ENCODE measurements around the gene IL1R2.
"Not testable (repeated sequence)": the region's sequence is repeated elsewhere in the genome, so short reads cannot be mapped to it uniquely, and the experiment has no call there.

The IL1R2 gene

GRCh38 chr2:102000012-102000411, 8.3 kb downstream of the IL1R2 start:
- no peak for DNase-seq (ENCODE audit: low spot score)

- DNase-seq (ENCODE audit: low spot score), result no peak
These were observed 9.3 kb downstream of the IL1R2 start for GRCh38 chr2:102000813-102001766.

- no peak for DNase-seq (ENCODE audit: low spot score)
These were observed 10.0 kb downstream of the IL1R2 start for GRCh38 chr2:102001767-102002142.

- DNase-seq (ENCODE audit: low spot score), result no peak
These were observed 10.5 kb downstream of the IL1R2 start for GRCh38 chr2:102002228-102002627.

DNA sequence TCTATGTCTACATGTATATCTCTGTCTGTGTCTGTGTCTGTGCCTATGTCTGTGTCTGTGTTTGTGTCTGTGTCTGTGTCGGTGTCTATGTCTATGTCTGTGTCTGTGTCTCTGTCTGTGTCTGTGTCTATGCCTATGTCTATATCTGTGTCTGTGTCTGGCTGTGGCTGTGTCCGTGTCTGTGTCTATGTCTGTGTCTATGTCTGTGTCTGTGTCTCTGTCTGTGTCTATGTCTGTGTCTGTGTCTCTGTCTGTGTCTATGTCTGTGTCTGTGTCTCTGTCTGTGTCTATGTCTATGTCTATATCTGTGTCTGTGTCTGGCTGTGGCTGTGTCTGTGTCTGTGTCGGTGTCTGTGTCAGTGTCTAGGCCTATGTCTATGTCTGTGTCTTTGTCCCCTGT, 11.1 kb downstream of the IL1R2 start:
- DNase-seq (ENCODE audit: low spot score), result not testable (repeated sequence)

- no peak for DNase-seq (ENCODE audit: low spot score)
These were observed 11.9 kb downstream of the IL1R2 start for GRCh38 chr2:102003696-102004095.

DNA sequence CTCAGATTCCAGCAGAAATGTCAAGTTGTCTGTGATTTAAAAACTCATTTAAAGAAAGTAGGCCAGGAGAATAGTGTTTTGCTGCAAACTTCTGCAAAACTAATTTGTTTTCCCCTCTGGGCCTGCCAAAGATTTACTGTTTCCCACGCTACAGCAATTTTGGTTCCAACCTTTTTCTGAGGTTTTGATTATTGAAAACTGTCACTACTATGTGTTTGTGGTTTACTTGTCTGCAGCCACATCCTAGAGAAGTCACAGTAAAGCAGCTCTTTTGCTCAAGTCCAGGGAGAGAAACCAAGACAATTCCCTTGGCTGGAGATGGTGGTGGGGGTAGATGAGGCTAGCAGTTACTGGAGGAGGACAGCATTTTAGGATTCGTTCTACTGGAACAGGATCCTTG, 12.8 kb downstream of the IL1R2 start:
- DNase-seq (ENCODE audit: low spot score), result no peak

GRCh38 chr2:102005449-102005848, 13.7 kb downstream of the IL1R2 start:
- DNase-seq (ENCODE audit: low spot score), result no peak

DNA sequence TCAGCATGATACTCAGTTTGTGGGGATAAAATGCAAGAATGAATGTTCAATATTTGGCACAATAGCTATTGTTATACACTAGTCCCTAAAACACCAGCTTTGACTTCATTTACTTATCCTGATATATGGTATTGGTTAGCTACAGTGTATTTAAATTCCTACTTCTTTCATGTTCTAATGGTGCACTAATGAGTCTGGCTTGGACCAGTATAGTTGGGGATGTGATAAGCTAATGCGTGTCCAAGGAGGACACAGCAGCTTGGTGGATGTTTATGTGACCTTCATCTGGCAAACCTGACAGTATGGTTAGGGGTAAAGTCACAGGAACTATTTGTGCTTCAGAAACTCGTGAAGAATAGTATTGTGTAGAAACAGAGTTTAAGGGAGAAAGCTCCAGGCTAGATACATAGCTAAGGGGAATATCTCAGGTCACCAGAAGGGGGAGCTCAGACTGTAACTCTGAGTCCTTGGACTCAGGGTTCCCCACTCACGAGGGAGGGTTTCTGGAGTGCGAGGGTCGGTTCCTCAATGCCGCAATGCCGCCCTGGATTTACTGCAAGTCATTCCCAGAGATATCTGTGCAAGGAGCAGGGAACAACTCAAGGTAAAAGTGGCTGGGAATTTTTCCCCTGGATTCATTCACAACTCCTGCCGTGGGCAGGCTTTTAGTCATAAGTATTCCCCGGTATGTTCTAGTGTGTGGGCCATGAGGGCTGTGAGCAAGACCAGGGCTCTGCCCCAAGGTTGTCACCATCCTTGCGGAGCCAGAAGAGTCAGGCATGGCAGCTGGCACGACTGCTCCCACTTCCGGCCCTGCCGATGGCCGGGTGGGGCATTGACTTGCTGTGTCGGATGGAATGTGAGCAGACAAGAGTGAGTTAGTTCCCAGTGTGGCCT, 14.5 kb downstream of the IL1R2 start:
- DNase-seq (ENCODE audit: low spot score), result no peak

DNA sequence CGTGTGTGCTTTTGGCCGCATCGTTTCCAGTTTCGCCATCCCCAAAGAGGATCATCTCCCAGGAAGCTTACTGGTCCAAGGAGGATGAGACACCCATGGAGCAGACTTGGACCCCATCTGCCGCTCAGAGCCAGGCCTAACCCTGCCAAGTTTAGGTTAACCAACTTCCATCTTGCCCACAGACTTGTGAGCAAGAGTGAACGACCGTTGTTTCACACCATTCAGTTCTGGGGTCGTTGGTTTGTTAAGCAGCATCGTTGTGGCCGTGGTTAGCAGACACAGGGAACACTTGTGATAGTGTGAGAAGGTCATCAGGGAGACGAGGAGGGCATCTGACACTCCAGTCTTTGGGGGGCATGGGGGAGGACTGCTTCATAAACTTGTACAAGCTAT, 15.1 kb downstream of the IL1R2 start:
- DNase-seq (ENCODE audit: low spot score), result no peak

DNA sequence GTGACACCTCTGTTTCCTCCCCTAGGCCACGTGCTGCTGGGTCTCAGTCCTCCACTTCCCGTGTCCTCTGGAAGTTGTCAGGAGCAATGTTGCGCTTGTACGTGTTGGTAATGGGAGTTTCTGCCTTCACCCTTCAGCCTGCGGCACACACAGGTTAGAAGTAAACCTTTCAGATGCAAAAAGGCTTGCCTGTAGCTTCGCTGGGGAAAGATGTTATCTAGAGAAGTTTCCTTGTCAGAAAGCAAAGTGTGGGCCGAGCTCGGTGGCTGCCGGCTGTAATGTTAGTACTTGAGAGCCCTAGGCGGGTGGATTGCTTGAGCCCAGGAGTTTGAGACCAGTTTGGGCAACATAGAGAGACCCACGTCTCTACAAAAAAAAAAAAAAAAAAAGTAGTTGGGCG, 16.7 kb downstream of the IL1R2 start:
- DNase-seq (ENCODE audit: low spot score), result no peak

DNA sequence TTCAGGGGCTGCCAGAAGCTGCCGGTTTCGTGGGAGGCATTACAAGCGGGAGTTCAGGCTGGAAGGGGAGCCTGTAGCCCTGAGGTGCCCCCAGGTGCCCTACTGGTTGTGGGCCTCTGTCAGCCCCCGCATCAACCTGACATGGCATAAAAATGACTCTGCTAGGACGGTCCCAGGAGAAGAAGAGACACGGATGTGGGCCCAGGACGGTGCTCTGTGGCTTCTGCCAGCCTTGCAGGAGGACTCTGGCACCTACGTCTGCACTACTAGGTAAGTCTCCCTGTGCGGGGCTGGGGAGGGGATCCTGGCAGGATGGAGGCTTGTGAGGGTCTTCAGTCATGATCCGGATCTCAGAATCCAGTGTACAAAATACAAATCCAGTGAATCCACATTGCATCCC, 17.8 kb downstream of the IL1R2 start:
- DNase-seq (ENCODE audit: low spot score), result no peak

- no peak for DNase-seq (ENCODE audit: low spot score)
These were observed 19.1 kb downstream of the IL1R2 start for GRCh38 chr2:102010902-102011301.

GRCh38 chr2:102012061-102012614, 20.4 kb downstream of the IL1R2 start:
- no peak for DNase-seq (ENCODE audit: low spot score)

DNA sequence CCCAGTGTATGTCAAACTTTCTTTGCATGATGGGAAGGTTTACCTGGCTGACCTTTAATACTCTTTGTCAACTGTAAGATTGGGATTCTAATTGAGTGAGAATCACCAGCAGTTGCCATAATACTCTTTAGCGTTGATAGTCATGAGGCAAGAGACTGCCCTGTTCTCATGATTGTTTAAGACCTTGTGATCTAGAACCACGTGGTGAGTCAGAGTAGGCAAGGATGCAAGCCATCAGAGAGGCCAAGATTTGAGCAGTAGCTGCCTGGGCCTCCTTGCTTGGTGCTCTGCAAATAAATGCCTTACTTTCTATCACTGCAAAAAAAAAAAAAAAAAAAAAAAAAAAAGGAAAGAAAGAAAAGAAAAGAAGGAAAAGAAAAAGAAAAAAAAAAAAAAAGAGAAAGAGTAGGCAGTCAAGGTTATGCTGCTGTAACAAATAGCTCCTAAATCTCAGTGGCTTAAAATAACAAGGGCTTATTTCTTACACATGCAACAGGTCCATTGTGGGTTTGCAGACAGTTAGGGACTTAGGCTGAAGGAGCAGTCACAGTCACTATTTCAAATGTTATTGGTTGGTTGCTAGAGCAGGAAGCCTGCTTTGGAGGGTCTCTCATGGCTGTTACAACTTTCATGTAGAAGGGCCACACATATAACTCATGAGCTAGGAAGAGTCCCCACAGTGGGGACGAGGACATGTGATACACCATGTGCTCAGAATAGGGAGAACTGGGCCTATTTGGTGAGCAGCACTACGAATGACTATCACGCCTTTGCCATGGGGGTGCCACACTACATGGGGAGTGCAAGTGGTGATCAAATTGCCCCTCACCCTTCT, 21.7 kb downstream of the IL1R2 start:
- DNase-seq (ENCODE audit: low spot score), result no peak

DNA sequence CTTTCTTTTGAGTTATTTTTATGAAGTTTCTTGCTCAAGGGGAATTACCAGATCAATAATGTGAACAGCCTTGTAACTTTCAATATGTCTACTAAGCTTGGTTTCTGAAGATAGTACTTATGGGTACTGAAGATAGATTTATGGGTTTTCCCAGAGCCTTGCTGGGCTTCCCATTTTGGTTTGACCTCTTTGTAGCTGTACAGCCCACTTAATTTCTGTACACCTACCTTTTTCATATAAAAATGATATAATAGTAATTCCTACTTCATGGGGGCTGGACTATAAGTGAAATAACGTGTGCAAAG, 22.2 kb downstream of the IL1R2 start:
- DNase-seq (ENCODE audit: low spot score), result no peak

DNA sequence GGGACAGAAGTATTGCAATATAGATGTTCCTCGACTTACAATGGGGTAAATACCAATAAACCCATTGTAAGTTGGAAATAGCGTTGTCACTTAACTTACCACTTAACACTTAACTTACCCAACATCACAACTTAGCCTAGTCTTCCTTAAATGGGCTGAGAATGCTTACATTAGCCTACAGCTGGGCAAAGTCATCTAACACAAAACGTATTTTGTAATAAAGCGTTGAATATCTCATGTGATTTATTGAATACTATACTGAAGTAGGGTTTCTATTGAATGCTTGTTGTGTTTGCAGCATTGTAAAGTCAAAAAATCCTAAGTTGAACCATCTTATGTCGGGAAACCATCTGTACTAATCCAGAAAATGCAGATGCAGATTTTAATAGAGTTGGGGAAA, 23.6 kb downstream of the IL1R2 start:
- no peak for DNase-seq (ENCODE audit: low spot score)

DNA sequence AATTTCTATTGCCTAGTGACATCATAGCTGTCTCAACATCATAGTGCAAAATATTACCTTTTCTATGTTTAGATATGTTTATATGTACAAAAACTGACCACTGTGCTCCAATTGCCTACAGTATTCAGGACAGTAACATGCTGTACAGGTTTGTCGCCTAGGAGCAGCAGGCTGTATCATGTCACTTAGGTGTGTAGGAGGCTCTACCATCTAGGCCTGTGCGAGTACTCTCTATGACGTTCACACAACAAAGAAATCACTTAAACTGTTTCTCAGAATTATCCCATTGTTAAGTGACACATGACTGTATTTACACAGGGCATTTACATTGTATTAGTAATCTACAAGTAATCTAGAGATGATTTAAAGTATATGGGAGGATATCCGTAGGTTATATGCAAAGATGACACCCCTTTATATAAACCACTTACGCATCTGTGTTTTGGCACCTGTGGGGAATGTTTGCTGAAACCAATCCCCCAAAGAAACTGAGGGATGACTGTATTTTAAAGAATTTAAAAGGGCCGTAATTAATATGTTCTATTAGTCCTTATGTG, 24.7 kb downstream of the IL1R2 start:
- DNase-seq (ENCODE audit: low spot score), result no peak

DNA sequence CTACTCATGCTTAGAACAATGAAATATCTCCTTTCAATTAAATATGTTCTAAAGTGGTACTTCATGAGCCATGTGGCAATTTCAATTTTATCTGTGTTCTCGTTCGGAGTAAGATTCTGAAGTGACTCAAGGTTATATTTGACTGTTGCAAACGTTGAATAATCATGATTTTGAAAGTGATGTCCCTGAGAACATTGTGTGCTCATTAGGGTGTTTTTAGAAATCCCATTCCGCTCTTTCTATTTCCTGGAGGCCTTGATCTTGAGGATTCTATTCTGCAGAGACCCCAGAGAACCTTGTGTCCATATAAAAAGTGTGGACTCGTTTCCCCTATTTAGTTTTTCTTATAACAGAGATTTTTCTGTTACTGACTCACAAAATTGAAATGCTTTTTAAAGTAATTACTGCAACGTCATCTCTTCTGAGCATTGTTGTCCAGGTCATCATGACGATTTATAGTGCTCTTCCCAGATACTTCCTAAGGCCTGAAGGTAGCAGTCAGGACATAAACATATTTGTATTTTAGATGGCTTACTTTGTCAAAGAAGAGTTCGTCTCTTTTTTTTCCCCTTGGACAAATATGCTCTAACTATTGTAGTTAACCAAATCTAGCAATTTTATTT, 27.2 kb downstream of the IL1R2 start:
- no peak for DNase-seq (ENCODE audit: low spot score)

GRCh38 chr2:102020596-102021170, 28.9 kb downstream of the IL1R2 start:
- peak; percentile 60 for DNase-seq (ENCODE audit: low spot score)

DNA sequence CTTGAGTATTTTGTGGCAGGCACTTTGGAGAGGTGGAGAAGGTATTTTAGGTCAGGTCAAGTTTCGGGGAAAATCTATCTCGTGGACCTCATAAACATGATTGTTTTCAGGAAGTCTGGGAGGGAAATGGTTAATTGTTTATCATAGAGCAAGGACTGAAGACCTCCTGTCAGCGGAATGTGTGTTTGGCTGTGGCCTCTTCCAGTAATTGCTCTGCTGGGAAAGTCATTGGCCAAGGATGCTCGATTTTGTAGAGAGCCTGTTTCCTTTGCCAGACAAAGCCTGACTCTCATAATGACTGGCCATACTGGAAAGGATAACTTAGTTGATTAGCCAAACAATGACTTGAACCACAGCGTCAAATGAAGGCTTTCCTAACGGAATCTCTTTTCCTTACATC, 30.0 kb downstream of the IL1R2 start:
- DNase-seq (ENCODE audit: low spot score), result no peak
